SK-N-SH (cell line): ENCODE measurements around the gene AGTRAP. TPM values are rescaled to one million over a fixed set of nuclear protein-coding genes. Genes with fewer than 3 reads are reported as not detected.

Experiments used
- CTCF ChIA-PET: fragments of 300-600, 350-600 bp; formaldehyde crosslinking; extraction: SDS; loops from one replicate; lab custom pipeline; 2021; lab: Yijun Ruan, JAX
- POLR2A ChIA-PET: fragments of 350-600 bp; sonication (Branson Sonifier 250); formaldehyde crosslinking; extraction: SDS; loops from one replicate; lab custom pipeline; 2020; ENCODE audit warnings: antibody characterized with exemption, inconsistent platforms; lab: Yijun Ruan, JAX
- DNase-seq: peaks from one replicate; pipeline ENCODE4 v3.0.0; 2012
- H2AFZ ChIP-seq: fragments of 200-600 bp; sonication (generic); 2 replicates; pipeline ENCODE4 v1.8.1; 2016; ENCODE audit warnings: antibody characterized with exemption, mild to moderate bottlenecking, low read depth
- H3F3A ChIP-seq: fragments of 200-600 bp; sonication (generic); replicated peaks from 2 replicates; pipeline ENCODE3; 2016; ENCODE audit warnings: antibody characterized with exemption, mild to moderate bottlenecking; ENCODE audit not compliant: insufficient read depth
- H3K27ac ChIP-seq, 2 experiments: fragments of 200-500 bp in 1 of 2; fragments of 200-600 bp in 1 of 2; sonication (Bioruptor generic) in 1 of 2; sonication (generic), shearing (Covaris generic) in 1 of 2; 2 replicates each; pipeline versions ENCODE4 v1.5.1 to v1.6.1; 2014 to 2016; ENCODE audit warnings: low read depth in 2 of 2, inconsistent platforms in 1 of 2, low read length in 1 of 2, mild to moderate bottlenecking in 1 of 2, mixed read lengths in 1 of 2
- H3K27me3 ChIP-seq: fragments of 200-600 bp; sonication (generic), shearing (Covaris generic); 2 replicates; pipeline ENCODE4 v1.6.1; 2016; ENCODE audit warnings: mixed run types; ENCODE audit not compliant: insufficient read depth
- H3K36me3 ChIP-seq, 2 experiments: fragments of 200-500 bp in 1 of 2; fragments of 200-600 bp in 1 of 2; sonication (Bioruptor generic) in 1 of 2; sonication (generic) in 1 of 2; replicated peaks in 1 of 2; 2 replicates each; pipeline versions ENCODE3 to v1.5.1; 2014 to 2016; ENCODE audit warnings: low read length in 1 of 2, mild to moderate bottlenecking in 1 of 2; ENCODE audit not compliant: insufficient read depth in 2 of 2, control insufficient read depth in 1 of 2
- H3K4me1 ChIP-seq, 2 experiments: fragments of 200-500 bp in 1 of 2; fragments of 200-600 bp in 1 of 2; sonication (Bioruptor generic) in 1 of 2; sonication (generic), shearing (Covaris generic) in 1 of 2; 2 replicates each; pipeline versions ENCODE4 v1.5.1 to v1.6.1; 2014 to 2016; ENCODE audit warnings: low read depth in 1 of 2, low read length in 1 of 2, mixed run types in 1 of 2; ENCODE audit not compliant: insufficient read depth in 2 of 2, control insufficient read depth in 1 of 2
- H3K4me2 ChIP-seq: fragments of 200-600 bp; sonication (generic), shearing (Covaris generic); 2 replicates; pipeline ENCODE4 v1.6.1; 2017; ENCODE audit warnings: mixed run types
- H3K4me3 ChIP-seq, 2 experiments: fragments of 200-500 bp in 1 of 2; fragments of 200-600 bp in 1 of 2; sonication (Bioruptor generic) in 1 of 2; sonication (generic), shearing (Covaris generic) in 1 of 2; 2 replicates each; pipeline versions ENCODE4 v1.5.1 to v1.8.1; 2014 to 2016; ENCODE audit warnings: low read depth in 2 of 2, inconsistent platforms in 1 of 2, low read length in 1 of 2, mild to moderate bottlenecking in 1 of 2, mixed read lengths in 1 of 2, moderate library complexity in 1 of 2
- H3K79me2 ChIP-seq: fragments of 200-600 bp; sonication (generic); 2 replicates; pipeline ENCODE4 v1.8.1; 2017; ENCODE audit warnings: mild to moderate bottlenecking; ENCODE audit not compliant: insufficient read depth
- H3K9ac ChIP-seq: fragments of 200-600 bp; sonication (generic); 2 replicates; pipeline ENCODE4 v1.6.1; 2017; ENCODE audit warnings: mixed run types
- H3K9me2 ChIP-seq: fragments of 200-600 bp; sonication (generic); 2 replicates; pipeline ENCODE4 v1.6.1; 2017; ENCODE audit warnings: mixed run types
- H3K9me3 ChIP-seq: fragments of 200-600 bp; sonication (generic); 2 replicates; pipeline ENCODE4 v1.6.1; 2017; ENCODE audit warnings: mixed run types, mild to moderate bottlenecking, moderate library complexity
- H4K20me1 ChIP-seq: fragments of 200-600 bp; sonication (generic); 2 replicates; pipeline ENCODE4 v1.6.1; 2017; ENCODE audit warnings: mild to moderate bottlenecking, mixed run types; ENCODE audit not compliant: insufficient read depth
- CHD2 ChIP-seq: fragments of 150-350 bp; IDR thresholded peaks from 2 replicates; pipeline ENCODE4 v1.6.1; 2018; ENCODE audit warnings: low read length; ENCODE audit not compliant: partially characterized antibody
- ELF1 ChIP-seq: IDR thresholded peaks from 2 replicates; pipeline ENCODE4 v1.4.0; 2012
- EP300 ChIP-seq, 2 experiments: IDR thresholded peaks; 2 replicates each; pipeline versions ENCODE4 v1.4.0 to v1.6.1; 2012; ENCODE audit warnings: borderline replicate concordance in 1 of 2, low read depth in 1 of 2, low read length in 1 of 2
- FOSL2 ChIP-seq: IDR thresholded peaks from 2 replicates; pipeline ENCODE4 v1.4.0; 2012; ENCODE audit warnings: low read depth, mild to moderate bottlenecking, moderate library complexity, borderline replicate concordance
- GABPA ChIP-seq: IDR thresholded peaks from 2 replicates; pipeline ENCODE4 v1.4.0; 2012; ENCODE audit warnings: low read depth, mild to moderate bottlenecking
- MEF2A ChIP-seq: IDR thresholded peaks from 2 replicates; pipeline ENCODE4 v1.4.0; 2012; ENCODE audit warnings: low read depth, borderline replicate concordance
- NFIC ChIP-seq: IDR thresholded peaks from 2 replicates; pipeline ENCODE4 v1.4.0; 2012; ENCODE audit warnings: borderline replicate concordance
- NRF1 ChIP-seq: IDR thresholded peaks from 2 replicates; pipeline ENCODE4 v1.6.1; 2012; ENCODE audit warnings: low read depth, mild to moderate bottlenecking, low read length
- POLR2AphosphoS5 ChIP-seq: IDR thresholded peaks from 2 replicates; pipeline ENCODE4 v1.6.1; 2012; ENCODE audit warnings: low read depth, low read length
- RAD21 ChIP-seq: IDR thresholded peaks from 2 replicates; pipeline ENCODE4 v1.6.1; 2012; ENCODE audit warnings: mild to moderate bottlenecking, low read length
- SIN3A ChIP-seq: IDR thresholded peaks from 2 replicates; pipeline ENCODE4 v1.6.1; 2012; ENCODE audit warnings: low read depth, mild to moderate bottlenecking, low read length, moderate library complexity, borderline replicate concordance
- SMC3 ChIP-seq: IDR thresholded peaks from 2 replicates; pipeline ENCODE4 v1.6.1; 2012; ENCODE audit warnings: low read depth, low read length, improper control_type of control experiment
- YY1 ChIP-seq: IDR thresholded peaks from 2 replicates; pipeline ENCODE4 v1.4.0; 2012; ENCODE audit warnings: low read depth, mild to moderate bottlenecking
- WGBS: methylation state at CpG from one replicate; pipeline ENCODE4 v1.1.6; 2017; ENCODE audit warnings: low lambda C conversion rate; 5-methylcytosine and 5-hydroxymethylcytosine counted together
- polyA plus RNA-seq, 3 experiments: library from polyadenylated mRNA; depleted of rRNA; stranded (reverse); fragments of >200 nt; gene quantifications; 2 replicates each; pipeline ENCODE4 v1.2.3, GENCODE V29; 2012
- TF ChIP-seq, protein P1 (sequence below): IDR thresholded peaks from 2 replicates; pipeline ENCODE4 v1.6.1; 2012; ENCODE audit warnings: mild to moderate bottlenecking, low read depth, low read length, moderate library complexity
- TF ChIP-seq, protein P2 (sequence below): fragments of 150-350 bp; IDR thresholded peaks from 2 replicates; pipeline ENCODE4 v1.6.1; 2017; ENCODE audit warnings: antibody characterized with exemption, low read length, low read depth, borderline replicate concordance
- TF ChIP-seq, protein P3 (sequence below): IDR thresholded peaks from 2 replicates; pipeline ENCODE4; 2012
- TF ChIP-seq, protein P4 (sequence below): fragments of 200-600 bp; sonication (generic); IDR thresholded peaks from 2 replicates; pipeline ENCODE4 v1.6.1; 2017; ENCODE audit warnings: antibody characterized with exemption, mild to moderate bottlenecking, moderate library complexity
- TF ChIP-seq, protein P5 (sequence below): IDR thresholded peaks from 2 replicates; pipeline ENCODE4 v1.4.0; 2012; ENCODE audit warnings: low read depth, borderline replicate concordance
- TF ChIP-seq, protein P6 (sequence below): IDR thresholded peaks from 2 replicates; pipeline ENCODE4 v1.4.0; 2012; ENCODE audit warnings: low read depth
- TF ChIP-seq, protein P7 (sequence below): fragments of 150-350 bp; IDR thresholded peaks from 2 replicates; pipeline ENCODE4 v1.6.1; 2016; ENCODE audit warnings: mild to moderate bottlenecking, low read depth, low read length

AGTRAP gene
- polyA plus RNA-seq, 1 of the 3 experiments (the other 2 are of a cell fraction) = 66.2 TPM

DNA sequence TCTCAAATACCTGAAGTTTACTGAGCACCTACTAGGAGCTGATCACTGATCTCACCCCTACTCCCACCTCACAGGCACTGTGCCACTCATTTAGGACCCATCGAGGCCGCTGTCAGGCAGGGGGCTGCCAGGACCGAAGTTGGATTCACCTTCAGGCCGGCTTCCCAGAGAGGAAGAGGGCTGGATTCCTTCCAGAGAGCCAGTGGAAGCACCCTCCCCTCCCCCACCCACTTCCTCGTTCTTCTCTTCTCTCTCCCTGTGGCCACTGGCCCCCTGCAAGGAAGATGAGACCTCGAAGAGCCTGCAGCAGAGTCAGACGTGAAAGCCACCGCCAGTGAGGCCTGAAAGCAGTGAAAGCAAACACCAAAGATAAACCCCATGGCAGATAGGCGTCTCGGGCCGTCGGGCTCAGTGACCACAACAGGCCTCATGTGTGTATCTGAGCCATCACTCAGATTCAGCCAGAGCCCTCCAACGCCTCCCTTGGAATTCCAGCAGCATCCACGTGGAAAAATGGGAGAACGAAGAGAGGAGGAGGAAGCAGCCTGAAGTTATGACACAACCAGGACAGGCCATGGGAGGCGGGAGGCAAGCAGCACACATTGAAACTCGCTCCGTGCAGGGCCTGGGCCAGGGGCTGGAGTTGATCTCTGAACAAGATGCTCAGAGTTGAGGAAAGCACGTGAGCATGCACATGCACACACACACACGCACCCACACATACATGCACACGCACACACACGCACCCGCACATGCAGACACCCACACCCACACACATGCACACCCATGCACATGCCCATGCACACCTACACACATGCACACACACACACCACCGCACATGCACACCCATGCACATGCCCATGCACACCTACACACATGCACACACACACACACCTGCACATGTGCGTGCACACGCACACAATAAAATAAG lies 6.2 kb upstream of the AGTRAP start:
- Histone ChIP-seq H2AFZ (no peak overlapping the region), H3K79me2 (no peaks in the 10 kb centered on the region), H3K4me2 (no peak overlapping the region), H3K36me3 (no peaks in the 10 kb centered on the region), H3F3A (no peaks in the 10 kb centered on the region), H3K27ac (no peak overlapping the region), H3K27me3 (no peaks in the 10 kb centered on the region), H3K9ac (no peak overlapping the region), H3K9me3 (no peaks in the 10 kb centered on the region), H4K20me1 (no peaks in the 10 kb centered on the region), H3K9me2 (no peaks in the 10 kb centered on the region), H3K4me1 (no peaks in the 10 kb centered on the region), H3K4me3 (no peak overlapping the region)
- ChIA-PET POLR2A (interaction anchor here (1.2 kb wide), 1 partner anchor 66 kb away, joined by 3 read pairs; the partner anchor contains the start of gene FBXO6), CTCF (interaction anchor here (1.3 to 2.1 kb wide), 6 partner anchors 10 to 84 kb away, joined by 3 to 6 read pairs (median 4); partner anchors contain the start of gene FBXO6)
- no peak for DNase-seq
- TF ChIP-seq FOSL2 (no peak), SMC3 (no peak), SIN3A (no peak), CHD2 (no peak), YY1 (no peak), MEF2A (no peak), POLR2AphosphoS5 (no peak), NRF1 (no peak), RAD21 (no peak), NFIC (no peak), ELF1 (no peak), EP300 (IDR thresholded peaks at IDR 0.05; ENCODE audit: borderline replicate concordance in 1 of 2, low read depth in 1 of 2, low read length in 1 of 2) (no peak), GABPA (no peak)
- TF ChIP-seq, protein P1, sequence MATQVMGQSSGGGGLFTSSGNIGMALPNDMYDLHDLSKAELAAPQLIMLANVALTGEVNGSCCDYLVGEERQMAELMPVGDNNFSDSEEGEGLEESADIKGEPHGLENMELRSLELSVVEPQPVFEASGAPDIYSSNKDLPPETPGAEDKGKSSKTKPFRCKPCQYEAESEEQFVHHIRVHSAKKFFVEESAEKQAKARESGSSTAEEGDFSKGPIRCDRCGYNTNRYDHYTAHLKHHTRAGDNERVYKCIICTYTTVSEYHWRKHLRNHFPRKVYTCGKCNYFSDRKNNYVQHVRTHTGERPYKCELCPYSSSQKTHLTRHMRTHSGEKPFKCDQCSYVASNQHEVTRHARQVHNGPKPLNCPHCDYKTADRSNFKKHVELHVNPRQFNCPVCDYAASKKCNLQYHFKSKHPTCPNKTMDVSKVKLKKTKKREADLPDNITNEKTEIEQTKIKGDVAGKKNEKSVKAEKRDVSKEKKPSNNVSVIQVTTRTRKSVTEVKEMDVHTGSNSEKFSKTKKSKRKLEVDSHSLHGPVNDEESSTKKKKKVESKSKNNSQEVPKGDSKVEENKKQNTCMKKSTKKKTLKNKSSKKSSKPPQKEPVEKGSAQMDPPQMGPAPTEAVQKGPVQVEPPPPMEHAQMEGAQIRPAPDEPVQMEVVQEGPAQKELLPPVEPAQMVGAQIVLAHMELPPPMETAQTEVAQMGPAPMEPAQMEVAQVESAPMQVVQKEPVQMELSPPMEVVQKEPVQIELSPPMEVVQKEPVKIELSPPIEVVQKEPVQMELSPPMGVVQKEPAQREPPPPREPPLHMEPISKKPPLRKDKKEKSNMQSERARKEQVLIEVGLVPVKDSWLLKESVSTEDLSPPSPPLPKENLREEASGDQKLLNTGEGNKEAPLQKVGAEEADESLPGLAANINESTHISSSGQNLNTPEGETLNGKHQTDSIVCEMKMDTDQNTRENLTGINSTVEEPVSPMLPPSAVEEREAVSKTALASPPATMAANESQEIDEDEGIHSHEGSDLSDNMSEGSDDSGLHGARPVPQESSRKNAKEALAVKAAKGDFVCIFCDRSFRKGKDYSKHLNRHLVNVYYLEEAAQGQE = no peak
- TF ChIP-seq, protein P2, sequence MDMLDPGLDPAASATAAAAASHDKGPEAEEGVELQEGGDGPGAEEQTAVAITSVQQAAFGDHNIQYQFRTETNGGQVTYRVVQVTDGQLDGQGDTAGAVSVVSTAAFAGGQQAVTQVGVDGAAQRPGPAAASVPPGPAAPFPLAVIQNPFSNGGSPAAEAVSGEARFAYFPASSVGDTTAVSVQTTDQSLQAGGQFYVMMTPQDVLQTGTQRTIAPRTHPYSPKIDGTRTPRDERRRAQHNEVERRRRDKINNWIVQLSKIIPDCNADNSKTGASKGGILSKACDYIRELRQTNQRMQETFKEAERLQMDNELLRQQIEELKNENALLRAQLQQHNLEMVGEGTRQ = no peak
- TF ChIP-seq, protein P3, sequence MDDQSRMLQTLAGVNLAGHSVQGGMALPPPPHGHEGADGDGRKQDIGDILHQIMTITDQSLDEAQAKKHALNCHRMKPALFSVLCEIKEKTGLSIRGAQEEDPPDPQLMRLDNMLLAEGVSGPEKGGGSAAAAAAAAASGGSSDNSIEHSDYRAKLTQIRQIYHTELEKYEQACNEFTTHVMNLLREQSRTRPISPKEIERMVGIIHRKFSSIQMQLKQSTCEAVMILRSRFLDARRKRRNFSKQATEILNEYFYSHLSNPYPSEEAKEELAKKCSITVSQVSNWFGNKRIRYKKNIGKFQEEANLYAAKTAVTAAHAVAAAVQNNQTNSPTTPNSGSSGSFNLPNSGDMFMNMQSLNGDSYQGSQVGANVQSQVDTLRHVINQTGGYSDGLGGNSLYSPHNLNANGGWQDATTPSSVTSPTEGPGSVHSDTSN = no peak
- TF ChIP-seq, protein P4, sequence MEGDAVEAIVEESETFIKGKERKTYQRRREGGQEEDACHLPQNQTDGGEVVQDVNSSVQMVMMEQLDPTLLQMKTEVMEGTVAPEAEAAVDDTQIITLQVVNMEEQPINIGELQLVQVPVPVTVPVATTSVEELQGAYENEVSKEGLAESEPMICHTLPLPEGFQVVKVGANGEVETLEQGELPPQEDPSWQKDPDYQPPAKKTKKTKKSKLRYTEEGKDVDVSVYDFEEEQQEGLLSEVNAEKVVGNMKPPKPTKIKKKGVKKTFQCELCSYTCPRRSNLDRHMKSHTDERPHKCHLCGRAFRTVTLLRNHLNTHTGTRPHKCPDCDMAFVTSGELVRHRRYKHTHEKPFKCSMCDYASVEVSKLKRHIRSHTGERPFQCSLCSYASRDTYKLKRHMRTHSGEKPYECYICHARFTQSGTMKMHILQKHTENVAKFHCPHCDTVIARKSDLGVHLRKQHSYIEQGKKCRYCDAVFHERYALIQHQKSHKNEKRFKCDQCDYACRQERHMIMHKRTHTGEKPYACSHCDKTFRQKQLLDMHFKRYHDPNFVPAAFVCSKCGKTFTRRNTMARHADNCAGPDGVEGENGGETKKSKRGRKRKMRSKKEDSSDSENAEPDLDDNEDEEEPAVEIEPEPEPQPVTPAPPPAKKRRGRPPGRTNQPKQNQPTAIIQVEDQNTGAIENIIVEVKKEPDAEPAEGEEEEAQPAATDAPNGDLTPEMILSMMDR = no peak
- TF ChIP-seq, protein P5, sequence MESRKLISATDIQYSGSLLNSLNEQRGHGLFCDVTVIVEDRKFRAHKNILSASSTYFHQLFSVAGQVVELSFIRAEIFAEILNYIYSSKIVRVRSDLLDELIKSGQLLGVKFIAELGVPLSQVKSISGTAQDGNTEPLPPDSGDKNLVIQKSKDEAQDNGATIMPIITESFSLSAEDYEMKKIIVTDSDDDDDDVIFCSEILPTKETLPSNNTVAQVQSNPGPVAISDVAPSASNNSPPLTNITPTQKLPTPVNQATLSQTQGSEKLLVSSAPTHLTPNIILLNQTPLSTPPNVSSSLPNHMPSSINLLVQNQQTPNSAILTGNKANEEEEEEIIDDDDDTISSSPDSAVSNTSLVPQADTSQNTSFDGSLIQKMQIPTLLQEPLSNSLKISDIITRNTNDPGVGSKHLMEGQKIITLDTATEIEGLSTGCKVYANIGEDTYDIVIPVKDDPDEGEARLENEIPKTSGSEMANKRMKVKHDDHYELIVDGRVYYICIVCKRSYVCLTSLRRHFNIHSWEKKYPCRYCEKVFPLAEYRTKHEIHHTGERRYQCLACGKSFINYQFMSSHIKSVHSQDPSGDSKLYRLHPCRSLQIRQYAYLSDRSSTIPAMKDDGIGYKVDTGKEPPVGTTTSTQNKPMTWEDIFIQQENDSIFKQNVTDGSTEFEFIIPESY = no peak
- TF ChIP-seq, protein P6, sequence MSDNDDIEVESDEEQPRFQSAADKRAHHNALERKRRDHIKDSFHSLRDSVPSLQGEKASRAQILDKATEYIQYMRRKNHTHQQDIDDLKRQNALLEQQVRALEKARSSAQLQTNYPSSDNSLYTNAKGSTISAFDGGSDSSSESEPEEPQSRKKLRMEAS = no peak
- TF ChIP-seq, protein P7, sequence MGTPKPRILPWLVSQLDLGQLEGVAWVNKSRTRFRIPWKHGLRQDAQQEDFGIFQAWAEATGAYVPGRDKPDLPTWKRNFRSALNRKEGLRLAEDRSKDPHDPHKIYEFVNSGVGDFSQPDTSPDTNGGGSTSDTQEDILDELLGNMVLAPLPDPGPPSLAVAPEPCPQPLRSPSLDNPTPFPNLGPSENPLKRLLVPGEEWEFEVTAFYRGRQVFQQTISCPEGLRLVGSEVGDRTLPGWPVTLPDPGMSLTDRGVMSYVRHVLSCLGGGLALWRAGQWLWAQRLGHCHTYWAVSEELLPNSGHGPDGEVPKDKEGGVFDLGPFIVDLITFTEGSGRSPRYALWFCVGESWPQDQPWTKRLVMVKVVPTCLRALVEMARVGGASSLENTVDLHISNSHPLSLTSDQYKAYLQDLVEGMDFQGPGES = no peak
- 76% methylated on average over 25 of the region's 26 CpGs for WGBS
